ENCODE measurements around the gene ELFN1.

The ELFN1 gene

DNA sequence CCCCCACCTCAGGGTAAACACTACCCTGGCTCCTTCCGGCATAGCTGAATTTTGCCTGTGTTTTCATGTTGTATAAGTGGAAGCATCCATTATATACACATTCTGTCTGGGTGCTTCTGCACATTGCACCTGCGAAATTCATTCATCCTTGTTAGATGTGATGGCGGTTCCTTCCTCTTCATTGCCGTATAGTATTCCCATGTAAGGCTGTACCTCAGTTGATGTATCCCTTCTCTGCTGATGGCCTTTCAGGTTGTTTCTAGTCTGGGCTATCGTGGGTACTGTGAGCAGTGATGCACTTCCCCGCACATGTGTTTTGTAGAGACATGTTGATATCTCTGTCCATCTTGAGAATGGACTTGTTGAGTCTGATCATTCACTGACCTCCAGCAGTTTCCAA lies 28.9 kb downstream of the ELFN1 start:
- TF ChIP-seq, protein P1, sequence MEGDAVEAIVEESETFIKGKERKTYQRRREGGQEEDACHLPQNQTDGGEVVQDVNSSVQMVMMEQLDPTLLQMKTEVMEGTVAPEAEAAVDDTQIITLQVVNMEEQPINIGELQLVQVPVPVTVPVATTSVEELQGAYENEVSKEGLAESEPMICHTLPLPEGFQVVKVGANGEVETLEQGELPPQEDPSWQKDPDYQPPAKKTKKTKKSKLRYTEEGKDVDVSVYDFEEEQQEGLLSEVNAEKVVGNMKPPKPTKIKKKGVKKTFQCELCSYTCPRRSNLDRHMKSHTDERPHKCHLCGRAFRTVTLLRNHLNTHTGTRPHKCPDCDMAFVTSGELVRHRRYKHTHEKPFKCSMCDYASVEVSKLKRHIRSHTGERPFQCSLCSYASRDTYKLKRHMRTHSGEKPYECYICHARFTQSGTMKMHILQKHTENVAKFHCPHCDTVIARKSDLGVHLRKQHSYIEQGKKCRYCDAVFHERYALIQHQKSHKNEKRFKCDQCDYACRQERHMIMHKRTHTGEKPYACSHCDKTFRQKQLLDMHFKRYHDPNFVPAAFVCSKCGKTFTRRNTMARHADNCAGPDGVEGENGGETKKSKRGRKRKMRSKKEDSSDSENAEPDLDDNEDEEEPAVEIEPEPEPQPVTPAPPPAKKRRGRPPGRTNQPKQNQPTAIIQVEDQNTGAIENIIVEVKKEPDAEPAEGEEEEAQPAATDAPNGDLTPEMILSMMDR (IDR thresholded peaks at IDR 0.05; ENCODE audit: low read depth, low read length), result no peak
- TF ChIP-seq MYC (IDR thresholded peaks at IDR 0.05; ENCODE audit: low read depth, low read length), result no peak
- TF ChIP-seq, protein P2, sequence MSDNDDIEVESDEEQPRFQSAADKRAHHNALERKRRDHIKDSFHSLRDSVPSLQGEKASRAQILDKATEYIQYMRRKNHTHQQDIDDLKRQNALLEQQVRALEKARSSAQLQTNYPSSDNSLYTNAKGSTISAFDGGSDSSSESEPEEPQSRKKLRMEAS (IDR thresholded peaks at IDR 0.05; ENCODE audit: low read depth, low read length), result no peak
- no peak for TF ChIP-seq POLR2A (IDR thresholded peaks at IDR 0.05; ENCODE audit: extremely low read depth, insufficient read length)
- no peak for DNase-seq (ENCODE audit: low read depth)
- H3K4me3 ChIP-seq (ENCODE audit: low read depth, low read length), result no peak overlapping the region

DNA sequence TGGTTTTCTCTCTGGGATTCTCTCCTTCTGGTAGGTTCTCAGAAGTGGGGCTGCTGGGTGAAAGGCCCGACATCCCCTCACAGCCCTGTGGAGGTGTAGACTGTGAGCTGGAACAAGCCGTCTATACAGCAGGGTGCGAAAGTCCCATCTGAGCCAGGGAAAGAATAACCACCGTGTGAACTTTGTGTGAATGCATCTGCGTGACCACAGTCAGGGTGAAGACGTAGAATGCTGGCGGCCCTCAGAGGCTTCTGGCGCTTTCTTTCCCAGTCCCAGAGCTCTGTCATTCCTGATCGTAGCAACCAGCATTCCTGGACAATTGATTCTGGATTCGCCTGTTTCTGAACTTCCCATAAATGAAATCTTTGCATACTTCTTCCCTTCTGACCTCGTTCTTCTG lies 30.0 kb downstream of the ELFN1 start:
- TF ChIP-seq, protein P1 (IDR thresholded peaks at IDR 0.05; ENCODE audit: low read depth, low read length), result no peak
- TF ChIP-seq, protein P2 (IDR thresholded peaks at IDR 0.05; ENCODE audit: low read depth, low read length), result no peak
- TF ChIP-seq POLR2A (IDR thresholded peaks at IDR 0.05; ENCODE audit: extremely low read depth, insufficient read length) (no peak), MYC (IDR thresholded peaks at IDR 0.05; ENCODE audit: low read depth, low read length) (no peak)
- H3K4me3 ChIP-seq (ENCODE audit: low read depth, low read length), result no peak overlapping the region
- no peak for DNase-seq (ENCODE audit: low read depth)

DNA sequence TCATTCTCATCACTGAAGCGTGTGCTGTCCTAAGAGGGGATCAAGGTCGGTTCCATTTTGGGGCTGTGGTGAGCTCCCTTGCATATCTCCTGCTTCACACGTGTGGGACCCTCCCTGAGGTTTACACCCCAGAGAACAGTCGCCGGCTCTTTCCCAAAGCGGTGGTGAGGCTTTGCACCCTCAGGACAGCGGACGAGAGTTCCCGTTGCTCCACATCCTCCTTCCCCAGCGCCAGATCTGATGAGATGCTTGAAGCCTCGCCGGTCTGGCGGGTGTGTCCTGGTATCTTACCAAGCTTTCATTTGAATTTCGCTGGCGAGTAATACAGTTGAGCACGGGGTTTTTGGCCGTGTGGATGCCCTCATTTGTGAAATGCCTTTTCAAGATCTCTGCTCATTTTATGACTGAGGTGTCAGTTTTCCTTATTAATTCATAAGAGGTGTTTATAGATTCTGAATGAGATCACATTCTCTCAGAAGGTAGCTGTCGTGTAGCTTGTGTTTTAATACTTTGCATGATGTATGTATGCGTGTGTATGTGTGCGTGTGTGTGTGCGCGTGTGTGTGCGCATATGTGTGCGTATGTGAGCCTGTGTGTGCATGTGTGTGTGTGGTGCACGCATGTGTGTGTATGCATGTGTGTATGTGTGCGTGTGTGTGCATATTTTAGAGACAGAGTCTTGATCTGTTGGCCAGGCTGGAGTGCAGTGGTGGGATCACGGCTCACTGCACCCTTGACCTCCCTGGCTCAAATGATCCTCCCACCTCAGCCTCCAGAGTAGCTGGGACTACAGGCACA lies 30.7 kb downstream of the ELFN1 start:
- no peak overlapping the region for H3K4me3 ChIP-seq (ENCODE audit: low read depth, low read length)
- no peak for DNase-seq (ENCODE audit: low read depth)
- TF ChIP-seq, protein P1 (IDR thresholded peaks at IDR 0.05; ENCODE audit: low read depth, low read length), result no peak
- no peak for TF ChIP-seq MYC (IDR thresholded peaks at IDR 0.05; ENCODE audit: low read depth, low read length)
- no peak for TF ChIP-seq POLR2A (IDR thresholded peaks at IDR 0.05; ENCODE audit: extremely low read depth, insufficient read length)
- TF ChIP-seq, protein P2 (IDR thresholded peaks at IDR 0.05; ENCODE audit: low read depth, low read length), result no peak

DNA sequence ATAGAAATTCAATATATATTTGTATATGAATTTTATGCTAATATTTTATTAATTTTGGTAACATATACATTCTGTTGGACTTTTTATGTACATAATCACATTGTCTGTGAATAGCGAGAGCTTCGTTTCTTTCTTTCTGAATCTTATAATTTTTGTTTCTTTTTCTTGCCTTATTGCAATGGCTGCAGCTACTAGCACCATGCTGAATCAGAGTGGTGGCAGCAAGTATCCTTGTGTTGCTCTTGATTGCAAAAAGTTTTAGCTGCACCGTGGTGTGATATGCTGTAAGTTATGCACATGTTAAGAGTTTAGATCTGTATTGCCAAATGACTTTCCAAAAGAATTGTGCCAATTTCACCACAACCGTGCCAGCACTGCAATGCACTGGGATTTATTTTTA lies 32.6 kb downstream of the ELFN1 start:
- no peak for DNase-seq (ENCODE audit: low read depth)
- no peak for TF ChIP-seq MYC (IDR thresholded peaks at IDR 0.05; ENCODE audit: low read depth, low read length)
- TF ChIP-seq, protein P2 (IDR thresholded peaks at IDR 0.05; ENCODE audit: low read depth, low read length), result no peak
- TF ChIP-seq, protein P1 (IDR thresholded peaks at IDR 0.05; ENCODE audit: low read depth, low read length), result no peak
- no peak for TF ChIP-seq POLR2A (IDR thresholded peaks at IDR 0.05; ENCODE audit: extremely low read depth, insufficient read length)

DNA sequence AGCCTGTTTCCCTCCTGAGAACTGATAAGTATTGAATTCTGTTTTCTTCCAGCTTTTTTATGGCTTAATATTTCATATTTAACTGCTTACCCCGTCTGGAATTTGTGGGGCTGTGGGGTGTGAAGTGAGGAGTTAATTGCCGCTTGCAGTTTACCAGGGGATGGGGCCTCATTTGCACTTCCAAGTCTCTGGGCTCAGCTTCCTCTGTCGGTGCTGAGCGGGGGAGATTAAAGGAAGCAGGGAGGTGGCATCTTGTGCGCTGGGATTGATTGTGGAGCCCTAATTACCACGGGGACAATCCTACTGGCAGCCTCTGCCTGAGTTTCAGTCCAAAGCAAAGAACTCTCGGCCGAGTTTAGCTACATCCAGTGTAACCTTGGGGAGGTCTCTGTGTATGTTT lies 33.4 kb downstream of the ELFN1 start:
- no peak for DNase-seq (ENCODE audit: low read depth)
- TF ChIP-seq, protein P2 (IDR thresholded peaks at IDR 0.05; ENCODE audit: low read depth, low read length), result no peak
- TF ChIP-seq, protein P1 (IDR thresholded peaks at IDR 0.05; ENCODE audit: low read depth, low read length), result no peak
- no peak for TF ChIP-seq MYC (IDR thresholded peaks at IDR 0.05; ENCODE audit: low read depth, low read length)
- no peak for TF ChIP-seq POLR2A (IDR thresholded peaks at IDR 0.05; ENCODE audit: extremely low read depth, insufficient read length)
- no peak overlapping the region for H3K4me3 ChIP-seq (ENCODE audit: low read depth, low read length)

More for the DNA sequence above, 32.6 kb downstream of the ELFN1 start:
- H3K4me3 ChIP-seq (ENCODE audit: low read depth, low read length), result no peak overlapping the region
